Measurements from ENCODE around the gene ANO9. TPM values are rescaled to one million over a fixed set of nuclear protein-coding genes. Genes with fewer than 3 reads are reported as not detected.
A peak's percentile ranks its signal among the peaks of the same experiment; 100 is the strongest.

The ANO9 gene
- total RNA-seq, 1 donor from 2014 or later = 1.3 TPM

DNA sequence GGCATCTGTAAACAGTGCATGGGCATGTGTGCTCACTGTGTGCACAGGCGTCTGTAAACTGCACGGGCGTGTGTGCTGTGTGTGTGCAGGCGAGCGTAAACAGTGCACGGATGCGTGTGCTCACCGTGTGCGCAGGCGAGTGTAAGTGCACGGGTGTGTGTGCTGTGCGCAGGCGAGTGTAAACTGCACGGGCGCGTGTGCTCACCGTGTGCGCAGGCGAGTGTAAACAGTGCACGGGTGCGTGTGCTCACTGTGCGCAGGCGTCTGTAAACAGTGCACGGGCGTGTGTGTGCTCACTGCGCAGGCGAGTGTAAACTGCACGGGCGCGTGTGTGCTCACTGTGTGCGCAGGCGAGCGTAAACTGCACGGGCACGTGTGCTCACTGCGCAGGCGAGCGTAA lies 42.8 kb upstream of the ANO9 start:
- peaks cover 14% of the 10 kb centered on the region for H3K9me3 Mint-ChIP-seq
- H3K4me2 ChIP-seq = no peak overlapping the region
- DNase-seq (ENCODE audit: low spot score) = no peak
- no peaks in the 10 kb centered on the region for H3K27me3 Mint-ChIP-seq (ENCODE audit: insufficient read depth, low read depth)
- no peaks in the 10 kb centered on the region for H3K4me1 Mint-ChIP-seq
- H3K4me3 Mint-ChIP-seq = no peak overlapping the region
- H3K79me2 ChIP-seq (ENCODE audit: low read depth) = no peaks in the 10 kb centered on the region
- H3K4me1 ChIP-seq = no peaks in the 10 kb centered on the region
- no peaks in the 10 kb centered on the region for H4K20me1 ChIP-seq (ENCODE audit: low read depth)
- H3K36me3 Mint-ChIP-seq = peaks cover 14% of the 10 kb centered on the region
- H3K27ac Mint-ChIP-seq = no peak overlapping the region
- no peak overlapping the region for H3K9ac ChIP-seq
- H3K27ac ChIP-seq = no peak overlapping the region
- H2AFZ ChIP-seq (replicated peaks) = no peak overlapping the region
- no peaks in the 10 kb centered on the region for H3K9me3 ChIP-seq (ENCODE audit: low read depth)
- no peaks in the 10 kb centered on the region for H3K27me3 ChIP-seq
- no peaks in the 10 kb centered on the region for H3K36me3 ChIP-seq
- no peak overlapping the region for H3K4me3 ChIP-seq
- H3F3A ChIP-seq (ENCODE audit: low read depth) = peaks cover 3% of the 10 kb centered on the region
- TF ChIP-seq, protein P1, sequence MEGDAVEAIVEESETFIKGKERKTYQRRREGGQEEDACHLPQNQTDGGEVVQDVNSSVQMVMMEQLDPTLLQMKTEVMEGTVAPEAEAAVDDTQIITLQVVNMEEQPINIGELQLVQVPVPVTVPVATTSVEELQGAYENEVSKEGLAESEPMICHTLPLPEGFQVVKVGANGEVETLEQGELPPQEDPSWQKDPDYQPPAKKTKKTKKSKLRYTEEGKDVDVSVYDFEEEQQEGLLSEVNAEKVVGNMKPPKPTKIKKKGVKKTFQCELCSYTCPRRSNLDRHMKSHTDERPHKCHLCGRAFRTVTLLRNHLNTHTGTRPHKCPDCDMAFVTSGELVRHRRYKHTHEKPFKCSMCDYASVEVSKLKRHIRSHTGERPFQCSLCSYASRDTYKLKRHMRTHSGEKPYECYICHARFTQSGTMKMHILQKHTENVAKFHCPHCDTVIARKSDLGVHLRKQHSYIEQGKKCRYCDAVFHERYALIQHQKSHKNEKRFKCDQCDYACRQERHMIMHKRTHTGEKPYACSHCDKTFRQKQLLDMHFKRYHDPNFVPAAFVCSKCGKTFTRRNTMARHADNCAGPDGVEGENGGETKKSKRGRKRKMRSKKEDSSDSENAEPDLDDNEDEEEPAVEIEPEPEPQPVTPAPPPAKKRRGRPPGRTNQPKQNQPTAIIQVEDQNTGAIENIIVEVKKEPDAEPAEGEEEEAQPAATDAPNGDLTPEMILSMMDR (IDR thresholded peaks at IDR 0.05) = no peak
- TF ChIP-seq EZH2phosphoT487 (IDR thresholded peaks at IDR 0.05) (no peak), EZH2 (IDR thresholded peaks at IDR 0.05) (no peak)

DNA sequence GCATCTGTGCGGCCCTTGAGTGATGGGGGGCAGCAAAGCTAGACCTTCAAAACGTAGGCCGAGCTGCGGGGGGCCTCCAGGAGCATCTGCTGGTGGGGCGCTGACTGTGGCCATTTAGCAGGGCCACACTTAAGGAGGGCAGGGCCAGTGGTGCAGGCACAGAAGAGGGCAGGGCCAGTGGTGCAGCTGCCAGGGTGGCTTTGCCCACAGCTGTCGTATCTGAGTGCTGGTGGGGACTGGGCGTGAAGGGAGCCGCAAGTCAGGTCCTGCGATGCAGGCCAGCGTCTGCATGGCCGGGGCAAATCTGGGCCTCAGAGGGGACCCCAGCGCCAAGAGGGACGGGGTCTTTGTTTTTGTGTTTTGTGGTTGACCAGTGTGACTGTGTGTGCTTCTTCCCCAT lies 37.5 kb upstream of the ANO9 start:
- H3K27ac Mint-ChIP-seq = no peak overlapping the region
- Histone ChIP-seq H3K27me3 (no peaks in the 10 kb centered on the region), H3K9me3 (ENCODE audit: low read depth) (no peaks in the 10 kb centered on the region), H3K4me1 (no peaks in the 10 kb centered on the region), H3K4me2 (no peak overlapping the region), H3K9ac (no peak overlapping the region), H3F3A (ENCODE audit: low read depth) (peaks cover 3% of the 10 kb centered on the region), H3K36me3 (no peaks in the 10 kb centered on the region), H3K27ac (no peak overlapping the region), H3K79me2 (ENCODE audit: low read depth) (peaks cover 13% of the 10 kb centered on the region), H3K4me3 (no peak overlapping the region), H4K20me1 (ENCODE audit: low read depth) (no peaks in the 10 kb centered on the region), H2AFZ (replicated peaks) (no peak overlapping the region)
- H3K27me3 Mint-ChIP-seq (ENCODE audit: insufficient read depth, low read depth) = no peaks in the 10 kb centered on the region
- no peak for TF ChIP-seq EZH2phosphoT487 (IDR thresholded peaks at IDR 0.05)
- TF ChIP-seq, protein P1 (IDR thresholded peaks at IDR 0.05) = no peak
- TF ChIP-seq EZH2 (IDR thresholded peaks at IDR 0.05) = no peak
- peaks cover 14% of the 10 kb centered on the region for H3K9me3 Mint-ChIP-seq
- H3K36me3 Mint-ChIP-seq = peaks cover 14% of the 10 kb centered on the region
- DNase-seq (ENCODE audit: low spot score) = no peak
- no peak overlapping the region for H3K4me3 Mint-ChIP-seq
- peaks cover 13% of the 10 kb centered on the region for H3K4me1 Mint-ChIP-seq

DNA sequence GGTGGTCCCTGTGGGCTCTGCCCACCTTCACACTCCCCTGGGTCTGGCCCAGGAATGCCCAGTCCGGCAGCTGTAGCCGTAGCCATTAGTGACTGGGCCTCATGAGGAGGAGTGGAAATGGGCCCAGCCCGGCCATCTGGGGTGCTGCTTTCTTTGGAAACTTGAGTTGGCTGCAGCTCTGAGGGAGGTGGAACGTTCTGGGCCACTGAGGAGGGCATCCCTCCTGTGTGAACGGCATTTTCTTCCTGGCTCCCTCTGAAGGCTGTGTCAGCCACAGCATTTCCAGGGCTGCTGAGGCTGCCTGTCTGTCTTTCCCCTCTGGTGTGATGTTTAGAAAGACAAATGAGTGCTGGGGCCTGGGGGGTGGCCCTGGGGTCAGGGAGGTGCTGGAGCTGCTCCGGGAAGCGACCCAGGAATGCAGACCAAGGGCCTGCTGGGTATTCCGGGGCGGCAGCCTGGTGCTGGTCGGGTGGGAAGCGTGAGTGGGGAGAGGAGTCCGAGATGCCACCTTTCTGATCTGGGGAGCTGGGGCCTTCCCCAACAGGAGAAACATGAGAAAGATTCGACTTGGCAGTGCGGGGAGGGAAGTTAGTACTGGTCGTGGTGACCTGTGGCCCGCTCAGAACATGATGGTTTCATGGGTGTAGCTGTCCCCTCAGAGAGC lies 35.4 kb upstream of the ANO9 start:
- Histone ChIP-seq H3K36me3 (no peaks in the 10 kb centered on the region), H3K4me2 (no peak overlapping the region), H3K4me3 (no peak overlapping the region), H3K9ac (no peak overlapping the region), H4K20me1 (ENCODE audit: low read depth) (peaks cover 2% of the 10 kb centered on the region), H3K27ac (no peak overlapping the region), H3K9me3 (ENCODE audit: low read depth) (no peaks in the 10 kb centered on the region), H3F3A (ENCODE audit: low read depth) (no peaks in the 10 kb centered on the region), H3K4me1 (no peaks in the 10 kb centered on the region), H3K27me3 (no peaks in the 10 kb centered on the region), H3K79me2 (ENCODE audit: low read depth) (peaks cover 13% of the 10 kb centered on the region), H2AFZ (replicated peaks) (no peak overlapping the region)
- Mint-ChIP-seq H3K9me3 (peaks cover 2% of the 10 kb centered on the region), H3K27ac (peak overlapping the region; percentile 74), H3K4me3 (no peak overlapping the region), H3K4me1 (peaks cover 16% of the 10 kb centered on the region), H3K36me3 (peaks cover 7% of the 10 kb centered on the region), H3K27me3 (ENCODE audit: insufficient read depth, low read depth) (no peaks in the 10 kb centered on the region)
- DNase-seq (ENCODE audit: low spot score) = no peak
- TF ChIP-seq EZH2phosphoT487 (IDR thresholded peaks at IDR 0.05) (no peak), EZH2 (IDR thresholded peaks at IDR 0.05) (no peak)
- TF ChIP-seq, protein P1 (IDR thresholded peaks at IDR 0.05) = no peak
